NCI-H146 (cell line): ENCODE data around the gene CCDC85A.

Source experiments
- DNase-seq: peaks from one replicate; lab custom pipeline; 2025; lab: John Stamatoyannopoulos, UW

Gene CCDC85A

DNA sequence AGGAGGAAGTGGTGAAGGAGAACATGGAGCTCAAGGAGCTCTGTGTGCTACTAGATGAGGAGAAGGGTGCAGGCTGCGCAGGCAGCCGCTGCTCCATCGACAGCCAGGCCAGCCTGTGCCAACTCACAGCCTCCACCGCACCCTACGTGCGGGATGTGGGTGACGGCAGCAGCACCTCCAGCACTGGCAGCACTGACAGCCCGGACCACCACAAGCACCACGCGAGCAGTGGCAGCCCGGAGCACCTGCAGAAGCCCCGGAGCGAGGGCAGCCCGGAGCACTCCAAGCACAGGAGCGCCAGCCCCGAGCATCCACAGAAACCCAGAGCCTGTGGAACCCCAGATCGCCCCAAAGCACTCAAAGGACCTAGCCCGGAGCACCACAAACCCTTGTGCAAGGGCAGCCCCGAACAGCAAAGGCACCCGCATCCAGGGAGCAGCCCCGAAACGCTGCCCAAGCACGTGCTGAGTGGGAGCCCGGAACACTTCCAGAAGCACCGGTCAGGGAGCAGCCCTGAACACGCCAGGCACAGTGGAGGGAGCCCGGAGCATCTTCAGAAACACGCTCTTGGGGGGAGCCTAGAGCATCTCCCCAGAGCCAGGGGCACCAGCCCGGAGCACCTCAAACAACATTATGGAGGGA lies 9.0 kb downstream of the CCDC85A start:
- no peak for DNase-seq

DNA sequence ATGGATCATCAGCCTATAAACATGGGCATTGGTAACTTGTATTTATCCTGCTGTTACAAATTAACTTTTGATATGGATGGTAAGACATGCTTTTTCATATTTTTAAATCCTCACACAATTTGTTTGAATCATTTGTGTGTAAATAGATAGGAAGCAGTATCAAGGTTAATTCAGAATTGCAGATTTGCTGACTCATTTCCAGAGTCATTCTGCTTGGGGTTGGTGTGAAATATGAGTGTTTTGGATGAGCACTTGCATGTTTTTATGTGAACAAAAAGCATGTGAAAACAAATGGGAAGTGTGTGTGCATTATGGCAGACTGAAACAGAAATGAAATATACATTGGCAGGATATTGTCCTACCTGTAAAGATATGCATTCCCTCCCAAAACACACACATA lies 11.8 kb downstream of the CCDC85A start:
- DNase-seq: no peak

GRCh38 chr2:56197816-56198215 lies 14.0 kb downstream of the CCDC85A start:
- DNase-seq: no peak

DNA sequence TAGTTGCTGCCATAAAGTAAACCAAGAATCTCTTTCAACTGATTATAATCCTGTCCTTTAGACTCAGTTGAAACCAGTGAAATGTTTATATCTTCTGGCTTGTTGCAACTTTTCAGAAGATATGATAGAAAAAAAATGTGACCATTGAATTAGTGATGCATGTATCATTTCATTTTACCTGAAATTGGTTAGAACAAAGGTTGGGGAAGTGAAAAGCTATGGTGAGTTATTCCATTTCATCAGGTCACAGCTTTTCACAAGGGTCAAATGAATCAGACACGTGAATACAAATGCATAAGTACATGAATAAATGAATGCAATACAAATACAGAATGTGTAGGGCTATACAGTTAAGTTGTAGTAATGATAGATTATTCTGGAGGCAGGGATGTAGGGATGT lies 15.1 kb downstream of the CCDC85A start:
- no peak for DNase-seq

GRCh38 chr2:56199492-56199891 lies 15.7 kb downstream of the CCDC85A start:
- no peak for DNase-seq

- DNase-seq: no peak
These were observed 18.8 kb downstream of the CCDC85A start for GRCh38 chr2:56202381-56203121.

GRCh38 chr2:56204556-56204955 lies 20.8 kb downstream of the CCDC85A start:
- DNase-seq: no peak

- no peak for DNase-seq
These were observed 22.5 kb downstream of the CCDC85A start for GRCh38 chr2:56206250-56206649.

DNA sequence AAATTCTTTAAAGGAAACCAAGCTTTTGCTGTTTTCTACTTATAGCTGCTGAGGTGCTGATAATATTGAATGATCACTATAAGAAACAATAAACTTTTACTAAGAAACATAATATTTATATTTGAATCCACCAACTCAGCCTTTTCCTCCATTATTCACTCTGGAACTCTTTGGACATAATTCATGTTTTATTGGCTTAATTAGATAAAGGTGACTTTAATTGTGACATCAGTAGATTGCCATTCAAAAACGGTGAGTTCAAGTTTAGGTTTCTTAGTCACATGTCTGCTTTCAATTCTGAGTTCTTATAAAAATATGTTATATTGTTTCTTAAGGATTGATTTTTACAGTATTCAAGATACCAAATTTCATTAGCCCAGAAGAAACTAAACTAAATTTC lies 24.0 kb downstream of the CCDC85A start:
- no peak for DNase-seq

GRCh38 chr2:56208380-56208779 lies 24.6 kb downstream of the CCDC85A start:
- no peak for DNase-seq

DNA sequence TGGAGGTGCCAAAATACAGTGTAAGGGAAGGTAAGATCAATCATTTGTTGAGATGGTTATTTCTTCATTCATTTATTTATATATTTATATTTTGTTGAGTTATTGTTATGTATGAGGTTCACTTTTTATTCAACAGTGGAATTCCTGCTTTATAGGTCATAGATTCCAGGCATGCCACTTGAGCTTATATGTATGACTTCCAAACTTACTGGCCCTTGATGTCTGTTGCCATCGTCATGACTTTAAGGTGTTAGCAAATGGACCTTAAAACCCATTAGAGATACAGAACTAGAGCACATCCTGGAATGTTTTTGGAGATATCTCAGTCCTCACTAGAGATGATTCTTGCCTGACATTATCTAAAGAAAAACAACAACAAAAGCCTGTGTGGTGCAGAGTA lies 25.9 kb downstream of the CCDC85A start:
- no peak for DNase-seq

- no peak for DNase-seq
These were observed 26.5 kb downstream of the CCDC85A start for GRCh38 chr2:56210291-56210690.

DNA sequence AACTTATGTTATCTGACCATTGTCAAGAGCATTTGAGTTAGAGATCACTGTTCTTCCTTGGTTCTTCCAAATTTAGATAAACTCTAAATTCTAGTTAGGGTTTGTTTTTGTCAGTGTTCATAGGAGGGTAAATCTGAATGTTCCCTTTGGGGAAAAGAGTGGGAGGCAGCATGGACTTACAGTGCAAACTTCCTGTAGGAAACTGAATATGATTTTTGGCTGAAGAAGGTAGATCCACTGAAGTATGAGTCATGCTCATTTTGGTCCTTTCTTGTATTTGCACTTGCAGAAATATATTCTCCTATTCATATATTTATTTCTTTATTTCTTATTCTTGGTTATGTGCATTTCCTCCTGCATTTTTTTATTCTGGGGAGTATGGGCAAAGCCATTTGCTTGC lies 27.3 kb downstream of the CCDC85A start:
- no peak for DNase-seq

GRCh38 chr2:56215911-56216310 lies 32.1 kb downstream of the CCDC85A start:
- no peak for DNase-seq

DNA sequence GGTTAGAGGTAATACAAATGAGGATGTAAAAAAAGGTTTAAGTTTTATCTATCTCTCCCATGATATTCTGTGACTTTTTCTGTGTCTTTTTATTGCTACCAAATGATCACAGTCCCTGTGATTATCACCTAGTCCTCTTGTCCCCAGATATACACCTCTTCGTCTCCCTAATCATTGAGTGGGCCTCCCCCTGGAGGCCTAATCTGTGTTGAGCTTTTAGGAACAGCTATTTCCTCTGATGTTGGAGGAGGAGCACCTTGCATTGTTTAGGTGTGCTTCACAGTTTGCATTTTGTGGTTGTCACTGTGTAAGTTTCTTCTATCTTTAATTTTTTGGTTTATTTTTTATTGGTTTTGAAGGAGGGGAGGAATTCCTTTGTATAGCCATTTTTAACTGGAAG lies 33.3 kb downstream of the CCDC85A start:
- DNase-seq: no peak

DNA sequence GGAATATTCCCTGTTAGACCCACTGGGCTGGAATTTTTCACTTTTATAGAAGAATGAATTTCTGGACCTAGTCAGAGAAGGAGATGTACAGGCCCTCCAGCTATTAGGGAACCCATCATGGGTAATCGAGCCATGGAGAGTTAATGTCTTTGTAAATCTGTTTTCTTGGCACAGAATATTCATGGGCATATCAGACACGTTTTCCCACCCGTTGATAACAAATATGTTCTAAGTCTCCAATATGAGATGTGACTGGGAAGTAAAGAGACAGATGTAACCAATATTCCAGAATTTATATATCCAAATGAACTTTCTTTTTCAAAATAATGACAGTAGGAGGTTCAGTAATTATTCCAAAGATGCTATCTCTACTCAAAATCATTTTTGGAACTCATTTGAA lies 38.7 kb downstream of the CCDC85A start:
- no peak for DNase-seq

- no peak for DNase-seq
These were observed 40.5 kb downstream of the CCDC85A start for GRCh38 chr2:56224316-56224715.

GRCh38 chr2:56227811-56228210 lies 44.0 kb downstream of the CCDC85A start:
- no peak for DNase-seq

GRCh38 chr2:56229397-56230060 lies 45.7 kb downstream of the CCDC85A start:
- DNase-seq: no peak

DNA sequence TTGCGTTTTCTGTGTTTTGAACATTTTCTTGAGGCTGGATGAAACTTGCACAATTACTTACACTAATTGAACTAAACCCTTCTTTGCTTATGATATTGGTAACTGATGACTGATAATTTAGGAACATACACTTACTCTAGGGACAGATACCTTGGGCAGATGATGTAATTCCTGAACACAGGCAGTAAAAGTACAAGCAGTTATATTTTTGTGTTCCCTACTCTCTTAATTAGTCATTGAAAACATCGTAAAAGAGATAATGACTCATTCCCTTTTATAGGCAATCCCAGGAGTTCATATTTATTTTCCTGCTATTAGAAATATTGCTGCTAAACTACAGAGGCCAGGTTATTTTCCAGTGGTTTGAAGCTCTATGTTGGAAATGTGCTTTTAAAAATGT lies 46.4 kb downstream of the CCDC85A start:
- DNase-seq: no peak

- DNase-seq: no peak
These were observed 47.6 kb downstream of the CCDC85A start for GRCh38 chr2:56231361-56231760.

DNA sequence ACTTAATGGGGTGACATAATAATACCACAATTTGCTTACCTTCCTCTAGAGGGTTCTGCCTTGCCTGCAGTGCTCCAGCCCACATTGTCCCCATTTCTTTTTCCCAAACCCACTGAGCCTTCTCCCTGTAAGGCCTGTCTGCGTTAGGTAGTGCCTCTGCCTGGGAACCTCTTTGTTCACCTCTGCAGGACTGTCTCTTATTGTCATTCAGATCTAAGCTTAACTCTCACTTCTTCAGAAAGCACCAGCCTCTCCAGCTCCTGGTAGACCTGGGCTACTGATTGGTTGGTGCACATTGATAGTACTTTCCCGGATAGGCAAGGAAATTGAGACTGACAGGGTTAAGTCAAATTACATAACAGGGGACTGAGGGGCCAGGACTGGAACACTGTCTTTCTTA lies 49.1 kb downstream of the CCDC85A start:
- no peak for DNase-seq

- DNase-seq: no peak
These were observed 50.5 kb downstream of the CCDC85A start for GRCh38 chr2:56234241-56234640.
